Epithelial cell of prostate (primary cell): ENCODE results near the gene NTMT1.
"Not testable (repeated sequence)": the region's sequence is repeated elsewhere in the genome, so short reads cannot be mapped to it uniquely, and the experiment has no call there.

Experiments used
- DNase-seq: peaks from one replicate; pipeline ENCODE4 v3.0.0-alpha.2; 2011; ENCODE audit warnings: low read depth, low spot score
- H3K27ac ChIP-seq: fragments of 450-650 bp; 2 replicates; pipeline ENCODE4 v1.5.1; 2017; ENCODE audit warnings: mild to moderate bottlenecking

Gene NTMT1

DNA sequence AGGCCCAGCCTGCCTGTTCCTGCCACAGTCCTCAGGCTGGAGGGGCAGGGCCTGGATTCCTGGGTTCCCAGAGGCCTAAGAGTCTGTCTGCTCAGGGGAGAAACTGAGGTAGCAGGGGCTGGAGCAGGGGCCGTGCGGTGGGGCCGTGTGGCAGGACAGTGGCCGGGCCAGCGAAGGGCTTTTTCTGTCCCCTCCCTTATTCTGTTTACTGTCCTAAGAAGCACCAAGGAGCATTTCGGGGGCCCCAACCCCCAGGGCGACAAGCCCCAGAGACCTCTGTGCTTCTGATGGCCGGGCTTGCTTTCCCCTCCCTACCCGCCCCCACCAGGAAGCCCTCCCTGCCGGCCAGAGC is 22.8 kb downstream of the NTMT1 start:
- no peak for DNase-seq

DNA sequence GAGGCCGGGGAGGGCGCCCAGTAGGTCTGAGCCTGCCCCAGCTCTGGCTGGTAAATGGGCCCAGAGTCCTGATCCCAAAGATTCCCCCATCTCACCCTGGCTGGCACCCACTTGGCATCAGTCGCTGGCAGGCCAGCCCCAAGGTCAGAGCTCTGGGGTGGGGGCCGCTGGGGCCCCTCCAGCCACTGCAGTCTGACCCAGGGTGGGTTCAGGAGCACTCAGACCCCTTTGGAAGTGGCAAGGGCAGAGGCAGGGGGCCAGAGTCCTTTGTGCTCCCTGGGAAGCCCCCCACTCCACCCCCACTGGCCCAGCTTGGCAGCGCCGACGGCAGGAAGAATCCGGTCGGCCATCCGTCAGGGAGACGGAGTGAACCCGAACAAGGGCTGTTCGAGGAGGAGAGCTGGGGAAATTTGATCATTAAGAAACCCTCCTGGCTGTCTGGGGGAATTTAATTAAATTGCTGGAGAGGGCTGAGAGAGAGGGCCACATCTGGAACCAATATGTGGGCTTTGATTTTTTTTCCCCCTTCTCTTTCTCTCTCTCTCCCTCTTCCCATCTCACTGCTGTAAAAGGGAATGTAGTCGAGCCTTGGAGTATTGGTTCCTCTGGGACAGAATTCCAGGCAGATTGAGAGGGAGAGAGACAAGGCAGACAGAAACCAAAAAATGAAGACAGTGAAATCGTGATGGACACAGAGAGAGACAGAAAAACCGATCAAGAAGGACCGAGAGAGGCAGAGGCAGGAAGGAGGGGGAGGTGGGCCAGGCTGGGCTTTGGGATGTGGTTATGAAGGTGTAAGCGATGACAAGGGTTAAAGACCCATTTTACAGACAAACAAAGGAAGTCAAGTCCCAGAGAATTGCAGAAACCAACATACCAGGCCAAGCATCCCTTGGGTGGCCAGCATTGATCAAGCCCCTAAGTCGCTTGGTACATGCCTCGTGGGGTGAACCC is 24.0 kb downstream of the NTMT1 start:
- DNase-seq = no peak
- no peak overlapping the region for H3K27ac ChIP-seq

More for the DNA sequence above, 22.8 kb downstream of the NTMT1 start:
- H3K27ac ChIP-seq = no peak overlapping the region

DNA sequence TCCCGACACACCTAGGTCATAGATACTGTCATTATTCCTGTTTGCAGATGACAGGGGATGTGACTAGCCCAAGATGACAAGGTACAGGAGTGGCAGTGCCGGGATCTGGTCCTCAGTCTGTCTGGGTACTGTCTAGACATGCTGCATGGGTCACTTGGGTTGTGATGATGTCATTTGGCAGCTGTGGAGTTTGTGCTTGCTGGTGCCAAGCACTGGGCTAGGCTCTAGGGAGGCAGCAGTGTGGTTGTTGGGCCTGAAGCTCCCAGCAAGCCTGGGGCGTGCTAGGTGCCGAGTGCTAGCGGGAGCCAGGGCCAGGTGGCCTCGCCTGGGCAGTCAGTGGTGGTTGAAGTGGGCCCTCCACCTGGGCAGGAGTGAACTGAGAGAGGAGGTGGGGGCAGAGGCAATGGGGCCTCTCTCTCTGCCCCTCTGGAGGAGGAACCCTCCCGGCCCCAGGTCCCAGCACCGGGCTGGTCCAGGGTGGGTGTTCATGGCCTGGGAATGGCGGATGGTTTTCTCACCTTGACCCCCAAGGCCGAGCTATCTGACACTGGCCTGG is 24.8 kb downstream of the NTMT1 start:
- H3K27ac ChIP-seq = no peak overlapping the region
- DNase-seq = no peak

DNA sequence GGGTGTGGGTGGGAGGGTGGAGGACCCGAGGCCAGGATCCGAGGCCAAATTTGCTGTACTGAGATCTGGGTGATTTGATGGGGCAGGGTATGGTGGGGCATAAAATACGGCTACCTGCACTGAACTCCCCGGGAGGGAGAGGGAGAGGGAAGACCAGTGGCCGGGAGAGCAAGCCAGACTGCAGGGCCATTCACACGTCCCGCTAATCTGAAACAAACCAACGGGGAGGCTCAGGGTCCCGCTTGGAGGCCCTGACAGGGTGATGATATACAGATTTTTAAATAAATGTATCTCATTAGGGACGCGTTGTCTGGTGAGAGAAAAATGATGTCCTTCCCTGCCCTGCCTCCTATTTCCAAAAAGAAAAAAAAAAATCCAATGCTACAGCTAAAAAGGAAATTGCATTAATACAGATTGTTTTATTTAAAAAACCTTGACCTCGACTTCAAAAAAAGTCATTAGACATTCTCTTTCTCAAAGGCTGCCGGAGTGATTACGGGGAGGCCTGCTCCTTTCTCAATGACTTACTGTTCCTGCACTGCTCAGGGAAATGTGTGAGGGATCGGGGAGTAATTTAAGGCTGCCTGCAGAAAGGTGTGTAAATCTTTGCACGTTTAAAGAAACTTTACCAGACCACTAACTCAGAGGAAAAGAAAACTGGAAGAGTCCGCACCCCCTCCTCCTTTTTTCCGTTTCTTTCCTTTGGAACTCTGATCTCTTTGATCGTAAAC is 28.0 kb downstream of the NTMT1 start:
- DNase-seq = no peak
- no peak overlapping the region for H3K27ac ChIP-seq

DNA sequence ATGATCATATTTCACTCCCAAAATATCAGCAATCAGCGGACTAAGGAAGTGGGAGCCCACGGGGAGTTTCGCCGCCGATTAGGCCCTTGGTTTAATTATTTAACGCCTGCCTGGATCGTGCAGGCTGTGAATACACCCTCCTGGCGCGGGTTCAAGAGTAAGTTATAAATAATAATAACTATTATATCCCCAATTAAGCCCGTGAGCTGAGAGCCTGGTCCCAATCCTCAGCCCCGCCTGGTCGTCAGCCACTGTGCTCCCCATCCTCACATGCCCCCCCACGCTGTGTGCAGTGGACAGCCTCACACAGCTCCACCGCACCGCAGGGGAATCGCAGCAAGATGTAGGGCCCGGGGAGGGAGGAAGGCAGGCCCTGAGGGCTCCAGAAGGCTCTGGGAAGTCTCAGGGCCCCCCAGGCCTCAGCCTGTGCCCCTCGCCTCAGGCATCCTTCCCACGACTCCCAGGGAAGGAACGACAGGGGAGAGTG is 28.6 kb downstream of the NTMT1 start:
- H3K27ac ChIP-seq = no peak overlapping the region
- no peak for DNase-seq

DNA sequence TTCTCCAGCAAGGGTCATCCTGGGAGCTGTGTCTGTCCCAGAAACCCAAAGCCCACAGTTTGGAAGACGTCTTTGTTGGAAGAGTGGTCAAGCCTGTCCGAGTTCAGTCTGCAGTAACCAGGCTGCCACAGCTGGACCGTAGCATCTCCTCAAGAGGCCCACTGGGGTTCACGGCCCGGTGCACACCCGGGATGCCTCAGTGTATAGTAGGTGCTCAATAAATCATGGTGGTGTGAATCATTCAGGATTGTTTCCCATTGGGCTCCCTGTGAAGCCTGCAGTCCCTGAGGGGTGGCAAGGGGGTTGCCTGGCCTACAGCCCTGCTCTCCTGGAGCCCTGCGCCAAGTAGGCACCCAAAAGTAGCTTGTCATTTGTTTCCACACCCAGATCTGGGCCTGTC is 29.2 kb downstream of the NTMT1 start:
- H3K27ac ChIP-seq = no peak overlapping the region
- DNase-seq = no peak

DNA sequence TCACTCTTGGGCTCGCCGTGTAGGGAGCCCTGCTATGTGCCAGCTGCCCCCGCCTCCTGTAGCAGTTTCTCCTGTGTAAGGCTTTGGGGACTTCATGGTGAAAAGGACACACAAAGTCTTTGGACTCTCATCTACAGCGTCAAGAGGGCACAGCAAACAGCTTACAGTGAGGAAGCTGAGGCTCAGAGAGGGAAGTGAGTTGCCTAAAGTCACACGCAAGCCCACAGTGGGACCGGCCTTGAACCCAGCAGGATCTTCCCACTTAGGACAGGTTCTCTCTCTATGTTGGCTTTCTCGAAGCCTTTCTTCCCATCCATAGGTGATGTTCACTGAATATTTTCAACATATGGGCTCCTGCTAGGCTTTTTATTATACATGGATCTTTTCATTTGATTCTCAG is 29.7 kb downstream of the NTMT1 start:
- no peak for DNase-seq
- no peak overlapping the region for H3K27ac ChIP-seq

DNA sequence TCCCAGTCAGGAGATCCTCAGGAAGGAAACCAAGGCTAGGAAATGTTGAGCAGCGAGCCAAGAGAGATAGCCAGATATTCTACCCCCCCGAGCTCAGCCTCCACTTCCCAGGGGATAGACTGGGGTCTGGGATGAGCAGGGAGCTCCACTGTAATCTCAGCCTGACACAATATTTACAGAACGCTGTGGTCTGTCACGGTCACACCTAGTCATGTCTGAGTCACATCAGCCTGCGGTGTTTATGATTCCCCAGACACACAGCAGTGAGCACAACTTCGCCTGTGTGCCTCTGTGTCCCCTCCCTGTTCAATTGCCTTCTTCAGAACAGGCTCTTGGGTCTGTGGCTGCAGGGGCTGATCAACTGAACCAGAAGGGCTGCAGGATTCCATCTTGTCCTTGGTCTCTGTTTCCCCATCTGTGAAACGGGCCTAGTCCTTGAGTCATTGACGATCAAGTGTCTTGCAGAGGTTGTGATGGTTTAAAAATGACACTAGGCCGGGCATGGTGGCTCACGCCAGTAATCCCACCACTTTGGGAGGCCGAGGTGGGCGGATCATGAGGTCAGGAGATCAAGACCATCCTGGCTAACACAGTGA is 30.9 kb downstream of the NTMT1 start:
- no peak overlapping the region for H3K27ac ChIP-seq
- peak; percentile 33 for DNase-seq

DNA sequence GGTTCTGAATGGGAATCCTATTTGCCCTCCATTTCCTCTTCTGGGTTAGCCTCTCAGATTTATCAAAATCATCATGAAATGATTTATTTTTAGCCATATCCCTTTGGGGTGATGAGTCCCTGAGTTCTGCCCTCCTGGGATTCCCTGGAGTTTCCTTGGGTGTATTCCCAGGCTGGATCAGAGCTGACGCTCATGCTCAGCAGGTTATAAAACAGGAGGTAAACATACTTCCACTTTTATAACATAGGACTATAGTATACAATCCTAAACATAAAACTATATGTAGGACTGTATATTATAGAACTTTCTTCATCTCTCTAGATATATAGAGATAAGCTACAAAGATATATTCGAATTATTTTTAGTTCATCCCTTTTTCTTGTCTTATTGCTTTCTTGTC is 35.1 kb downstream of the NTMT1 start:
- no peak overlapping the region for H3K27ac ChIP-seq

DNA sequence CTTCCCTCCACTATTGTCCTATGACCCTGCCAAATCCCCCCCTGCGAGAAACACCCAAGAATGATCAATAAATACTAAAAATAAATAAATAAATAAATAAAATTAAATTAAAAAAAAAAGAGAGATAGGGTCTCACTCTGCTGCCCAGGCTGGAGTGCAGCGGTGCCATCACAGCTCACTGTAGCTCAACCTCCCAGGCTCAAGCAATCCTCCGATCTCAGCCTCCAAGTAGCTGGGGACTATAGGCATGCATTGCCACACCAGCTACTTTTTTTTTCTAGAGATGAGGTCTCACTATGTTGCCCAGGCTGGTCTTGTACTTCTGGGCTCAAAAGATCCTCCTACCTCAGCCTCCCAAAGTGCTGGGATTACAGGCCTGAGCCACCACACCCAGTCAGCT is 36.3 kb downstream of the NTMT1 start:
- H3K27ac ChIP-seq, DNase-seq: not testable (repeated sequence)

More for the DNA sequence above, 35.1 kb downstream of the NTMT1 start:
- DNase-seq = no peak

DNA sequence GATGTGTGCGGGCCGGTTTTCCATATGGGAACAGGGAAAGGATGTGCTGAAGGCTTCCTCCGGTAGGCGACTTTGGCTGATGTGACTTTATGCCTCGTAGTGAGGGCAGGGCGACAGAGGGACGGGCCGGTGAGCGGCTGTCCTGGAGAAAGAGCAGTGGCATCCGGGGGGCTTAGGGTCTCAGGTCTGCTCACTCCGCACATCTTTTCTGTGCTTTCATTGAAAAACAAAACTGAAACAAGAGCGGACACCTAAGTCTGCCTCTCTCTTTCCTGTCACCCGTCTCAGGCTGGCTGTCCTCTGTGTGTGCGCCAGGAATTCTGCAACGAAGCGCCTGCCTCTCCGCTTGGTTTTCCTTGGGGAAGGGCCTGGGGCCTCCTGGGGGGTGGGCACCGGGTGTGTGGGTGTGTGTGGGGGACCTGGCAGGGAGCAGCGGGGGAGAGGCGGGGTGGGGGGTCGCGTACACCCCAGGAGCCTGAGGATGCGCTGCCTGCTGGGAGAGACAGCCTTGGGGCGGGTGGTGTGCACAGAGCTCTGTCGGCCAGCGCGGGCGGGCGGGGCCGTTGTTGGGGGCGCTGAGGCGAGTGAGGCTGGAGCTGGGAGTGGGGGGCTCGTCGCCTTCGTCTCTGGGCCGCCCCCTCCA is 38.9 kb downstream of the NTMT1 start:
- DNase-seq = no peak
- H3K27ac ChIP-seq = no peak overlapping the region

DNA sequence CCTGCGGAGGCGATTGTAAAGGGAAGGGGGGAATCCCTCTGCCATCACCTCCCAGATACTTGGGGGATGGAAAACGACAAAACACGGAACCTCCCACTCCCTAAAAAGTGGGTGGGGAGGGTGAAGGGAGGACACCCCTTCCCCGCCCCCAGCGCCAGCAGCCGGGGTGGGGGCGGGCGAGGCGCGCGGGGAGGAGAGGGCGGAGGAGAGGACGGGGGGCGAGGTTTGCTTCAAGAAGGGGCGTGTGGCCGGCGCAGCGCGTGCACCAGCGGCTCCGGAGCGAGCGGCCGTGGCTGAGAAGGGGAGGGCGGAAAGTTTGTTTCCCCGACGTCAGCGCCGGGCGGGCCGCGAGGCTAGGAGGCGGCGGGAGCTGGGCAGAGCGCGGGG is 39.4 kb downstream of the NTMT1 start, which contains the start of gene PRRX2:
Gene PRRX2, plus strand, starts transcription at position 259 of the 387 bp plus-strand sequence. CDS start 221 bp downstream, outside the sequence.
- no peak within 1 kb of the TSS for H3K27ac ChIP-seq
- DNase-seq = no peak

DNA sequence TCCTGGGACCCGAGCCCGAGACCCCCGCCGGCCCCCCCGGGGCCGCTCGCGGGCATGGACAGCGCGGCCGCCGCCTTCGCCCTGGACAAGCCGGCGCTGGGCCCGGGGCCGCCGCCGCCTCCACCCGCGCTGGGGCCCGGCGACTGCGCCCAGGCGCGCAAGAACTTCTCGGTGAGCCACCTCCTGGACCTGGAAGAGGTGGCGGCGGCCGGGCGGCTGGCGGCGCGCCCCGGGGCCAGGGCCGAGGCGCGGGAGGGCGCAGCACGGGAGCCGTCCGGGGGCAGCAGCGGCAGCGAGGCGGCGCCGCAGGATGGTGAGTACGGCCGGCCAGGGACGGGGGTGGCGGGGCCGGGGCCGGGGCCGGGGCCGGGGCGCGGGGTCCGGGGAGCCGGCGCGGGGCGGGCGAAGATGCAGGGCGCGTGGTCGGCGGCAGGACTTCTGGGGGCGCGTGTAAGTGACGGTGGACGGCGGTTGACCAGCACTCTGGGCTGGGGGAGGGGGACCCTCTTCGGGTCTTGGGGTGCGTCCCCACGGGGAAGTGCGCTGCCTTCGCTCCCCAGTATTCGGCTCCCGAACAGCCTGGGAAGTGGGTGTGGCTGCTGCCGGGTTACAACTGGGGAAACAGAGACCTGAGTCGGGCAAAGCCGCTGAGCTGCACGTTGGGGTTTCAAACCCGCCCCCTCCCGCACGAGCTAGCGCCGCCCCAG is 40.0 kb downstream of the NTMT1 start:
- DNase-seq = no peak
- no peak overlapping the region for H3K27ac ChIP-seq

DNA sequence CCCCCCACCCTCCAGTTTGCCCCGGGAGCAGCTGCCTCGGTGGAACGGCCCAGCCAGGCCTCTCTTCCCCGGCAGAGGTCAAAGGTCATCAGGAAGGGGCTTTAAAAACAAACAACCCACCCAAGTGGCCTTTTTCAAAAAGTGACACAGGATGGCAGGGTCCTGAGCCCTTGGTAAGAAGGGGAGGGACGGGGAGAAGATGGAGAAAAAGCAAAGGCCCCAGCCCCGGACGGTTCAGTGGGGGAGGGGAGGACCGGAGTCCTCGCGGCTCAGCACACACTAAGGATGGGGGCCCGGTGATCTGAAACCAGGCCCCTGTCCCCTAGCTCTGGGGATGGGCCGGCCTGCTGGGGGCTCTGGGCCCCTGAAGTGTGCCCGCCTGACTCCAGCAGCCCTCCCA is 40.6 kb downstream of the NTMT1 start:
- no peak overlapping the region for H3K27ac ChIP-seq
- no peak for DNase-seq

DNA sequence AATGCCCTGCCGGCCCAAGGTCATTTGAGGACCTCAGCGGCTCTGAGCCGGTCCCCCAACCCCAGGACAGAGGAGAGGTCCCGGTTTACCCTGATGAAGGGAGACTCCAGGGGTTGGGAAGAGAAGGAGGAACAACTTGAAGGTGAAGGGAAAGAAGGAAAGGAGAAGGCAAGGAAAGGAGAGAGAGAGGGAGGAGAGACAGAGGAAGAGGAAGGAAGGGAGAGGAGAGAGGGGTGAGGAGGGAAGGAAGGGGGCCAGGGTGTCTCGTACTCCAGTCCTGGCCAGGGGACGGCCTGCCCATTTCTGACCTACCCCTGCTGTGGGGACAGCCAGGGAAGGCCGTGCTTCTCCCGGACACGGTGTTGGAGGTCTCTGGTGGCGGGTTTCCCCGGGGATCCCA is 41.4 kb downstream of the NTMT1 start:
- DNase-seq = no peak
- no peak overlapping the region for H3K27ac ChIP-seq

DNA sequence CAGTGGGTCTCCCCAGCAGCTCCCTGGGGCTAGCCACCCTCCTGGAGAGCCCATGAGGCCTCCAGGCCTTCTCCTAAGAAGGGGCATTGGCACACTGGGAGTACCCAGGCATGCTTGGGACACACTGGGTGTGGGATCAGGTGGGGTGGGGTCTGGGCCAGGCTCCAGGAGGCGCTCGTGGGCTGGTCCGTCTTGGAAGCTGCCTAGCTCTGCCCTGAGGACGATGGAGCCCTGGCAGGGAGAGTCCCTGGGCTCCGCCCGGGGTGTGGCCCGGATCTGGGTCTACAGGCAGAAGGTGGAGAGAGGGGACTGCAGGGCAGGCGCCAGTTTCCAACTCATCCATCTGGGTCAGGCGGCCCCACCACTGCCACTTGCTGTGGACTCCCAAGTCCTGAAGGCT is 41.9 kb downstream of the NTMT1 start:
- H3K27ac ChIP-seq = no peak overlapping the region
- no peak for DNase-seq

DNA sequence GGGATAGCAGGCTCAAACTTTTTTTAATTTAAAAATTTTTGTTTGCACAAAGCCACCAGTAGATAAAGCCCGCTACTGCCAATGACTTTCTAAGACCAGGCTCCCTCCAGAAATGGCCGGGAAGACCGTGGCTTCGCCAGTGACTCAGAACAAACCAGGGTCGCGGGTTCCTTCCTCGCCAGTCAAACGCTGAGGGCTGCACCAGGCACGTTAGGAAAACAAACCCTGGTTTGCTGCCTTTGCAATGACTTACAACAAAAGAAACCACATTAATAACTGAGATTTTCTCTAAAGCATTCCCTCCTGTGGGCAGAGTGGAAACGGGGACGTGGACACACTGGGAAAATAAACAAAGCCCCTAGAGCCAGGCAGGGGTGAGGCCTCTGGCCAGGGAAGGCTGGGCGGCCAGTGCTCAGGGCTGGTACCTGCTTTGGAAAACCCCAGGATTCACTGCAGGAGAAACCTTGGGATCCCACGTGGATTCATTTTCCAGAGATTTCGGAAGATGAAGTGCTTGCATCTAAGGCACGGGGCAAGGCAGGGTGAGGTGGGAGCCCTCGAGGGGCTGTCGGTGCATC is 43.3 kb downstream of the NTMT1 start:
- no peak for DNase-seq
- H3K27ac ChIP-seq = no peak overlapping the region

DNA sequence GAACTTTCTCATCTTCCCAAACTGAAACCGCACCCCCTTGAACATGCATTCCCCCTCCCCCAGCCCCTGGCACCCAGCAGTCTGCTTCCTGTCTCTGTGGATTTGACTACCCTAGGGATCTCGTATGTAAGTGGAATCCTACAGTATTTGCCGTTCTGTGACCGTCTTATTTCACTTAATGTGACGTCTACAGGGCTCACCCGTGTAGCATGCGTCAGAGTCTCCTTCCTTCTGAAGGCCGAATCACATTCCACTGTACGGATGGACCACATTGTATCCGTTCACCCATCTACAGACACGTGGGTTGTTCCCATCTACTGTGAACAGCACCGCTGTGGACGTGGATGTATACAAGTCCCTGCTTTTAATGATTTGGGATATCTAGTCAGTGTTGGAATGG is 44.0 kb downstream of the NTMT1 start:
- DNase-seq = no peak

DNA sequence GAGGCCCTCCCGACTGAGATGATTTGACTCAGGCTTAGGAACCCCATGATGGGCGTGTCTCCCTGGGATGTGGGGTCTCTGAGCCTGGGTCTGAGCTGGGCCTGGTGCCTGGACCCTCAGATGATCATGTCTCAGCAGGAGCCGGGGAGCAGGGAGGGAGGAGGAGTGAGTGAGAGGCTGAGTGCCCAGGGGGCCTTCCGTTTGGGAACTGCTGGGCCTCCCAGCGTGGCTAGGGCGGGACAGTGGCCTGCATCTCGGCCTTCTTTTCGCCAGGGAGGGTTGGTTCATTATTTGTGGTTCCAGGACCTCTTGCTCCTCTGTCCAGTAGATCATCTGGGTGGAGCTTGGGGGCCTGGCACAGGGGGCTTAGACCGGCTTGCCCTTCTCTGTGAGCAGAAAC is 45.1 kb downstream of the NTMT1 start:
- no peak overlapping the region for H3K27ac ChIP-seq
- no peak for DNase-seq

More for the DNA sequence above, 44.0 kb downstream of the NTMT1 start:
- H3K27ac ChIP-seq = no peak overlapping the region
